HepG2 (cell line): Measurements from ENCODE around the gene RERE. TPM values are rescaled to one million over a fixed set of nuclear protein-coding genes. Genes with fewer than 3 reads are reported as not detected.

Source experiments
- ELF3 ChIP-seq: IDR thresholded peaks from 2 replicates; pipeline ENCODE4 v1.6.1; 2016; ENCODE audit warnings: missing genetic modification reagents, missing compliant biosample characterization
- HNF4G ChIP-seq, 2 experiments: sonication (generic) in 1 of 2; formaldehyde crosslinking in 1 of 2; IDR thresholded peaks; 2 replicates each; pipeline versions ENCODE4 v1.4.0 to v1.6.1; 2011 to 2020; ENCODE audit warnings: borderline replicate concordance in 2 of 2, low read depth in 2 of 2, mild to moderate bottlenecking in 2 of 2, low read length in 1 of 2, missing genetic modification reagents in 1 of 2, moderate library complexity in 1 of 2
- KLF6 ChIP-seq: IDR thresholded peaks from 2 replicates; pipeline ENCODE4 v1.8.0; 2016; ENCODE audit warnings: missing biosample characterization, missing genetic modification reagents
- ONECUT2 ChIP-seq: sonication (generic); formaldehyde crosslinking; IDR thresholded peaks from 2 replicates; pipeline ENCODE4 v1.4.0; 2020; ENCODE audit warnings: missing genetic modification reagents
- RCOR2 ChIP-seq: IDR thresholded peaks from 2 replicates; pipeline ENCODE4 v1.6.1; 2016; ENCODE audit warnings: missing biosample characterization, missing genetic modification reagents
- SP5 ChIP-seq: IDR thresholded peaks from 2 replicates; pipeline ENCODE4 v1.6.1; 2016; ENCODE audit warnings: low read depth, borderline replicate concordance
- ZBTB21 ChIP-seq: sonication (generic); formaldehyde crosslinking; IDR thresholded peaks from 2 replicates; pipeline ENCODE4 v1.4.0; 2020; ENCODE audit warnings: missing genetic modification reagents
- ZC3H13 ChIP-seq: sonication (generic); formaldehyde crosslinking; IDR thresholded peaks from 2 replicates; pipeline ENCODE4 v1.8.1; 2023; ENCODE audit warnings: mild to moderate bottlenecking, missing genetic modification reagents, moderate library complexity
- polyA plus RNA-seq, 8 experiments: library from polyadenylated mRNA; depleted of rRNA in 3 of 8; stranded (reverse) in 7 of 8; unstranded in 1 of 8; fragments of >200 nt; fragmentation: Illumina TruSeq in 4 of 8; extraction: Trizol in 4 of 8; gene quantifications; 2 replicates each; pipeline versions ENCODE4 v1.2.1 to v1.2.3, GENCODE V29; 2011 to 2016; ENCODE audit warnings: low read depth in 4 of 8, missing spikeins in 1 of 8, mixed read lengths in 1 of 8; ENCODE audit not compliant: insufficient read depth in 1 of 8
- total RNA-seq, 5 experiments: library from RNA; depleted of rRNA; stranded (reverse); fragments of >200 nt; fragmentation: Illumina TruSeq; extraction: Trizol; gene quantifications; 2 replicates each; pipeline ENCODE4 v1.2.3, GENCODE V29; 2016; ENCODE audit warnings: low read depth in 1 of 5
- TF ChIP-seq, protein P1 (sequence below): IDR thresholded peaks from 2 replicates; pipeline ENCODE4 v1.6.1; 2016; ENCODE audit warnings: low read depth, missing genetic modification reagents, missing compliant biosample characterization
- TF ChIP-seq, protein P2 (sequence below): sonication (generic); formaldehyde crosslinking; IDR thresholded peaks from 2 replicates; pipeline ENCODE4 v1.4.0; 2020; ENCODE audit warnings: mild to moderate bottlenecking, missing genetic modification reagents, borderline replicate concordance
- TF ChIP-seq, protein P3 (sequence below): sonication (generic); formaldehyde crosslinking; IDR thresholded peaks from 2 replicates; pipeline ENCODE4 v1.4.0; 2020; ENCODE audit warnings: missing genetic modification reagents
- TF ChIP-seq, protein P4 (sequence below): sonication (generic); formaldehyde crosslinking; IDR thresholded peaks from 2 replicates; pipeline ENCODE4 v1.8.0; 2022; ENCODE audit warnings: missing genetic modification reagents, mild to moderate bottlenecking, moderate library complexity, borderline replicate concordance
- TF ChIP-seq, protein P5 (sequence below): IDR thresholded peaks from 2 replicates; pipeline ENCODE4 v1.6.1; 2012; ENCODE audit warnings: low read depth, low read length, improper control_type of control experiment

Gene RERE
- total and polyA plus RNA-seq, 2 of the 13 experiments (the other 11 are each of a cell fraction or from before 2014, with no cell fraction given): 18.3 to 21.9 TPM

DNA sequence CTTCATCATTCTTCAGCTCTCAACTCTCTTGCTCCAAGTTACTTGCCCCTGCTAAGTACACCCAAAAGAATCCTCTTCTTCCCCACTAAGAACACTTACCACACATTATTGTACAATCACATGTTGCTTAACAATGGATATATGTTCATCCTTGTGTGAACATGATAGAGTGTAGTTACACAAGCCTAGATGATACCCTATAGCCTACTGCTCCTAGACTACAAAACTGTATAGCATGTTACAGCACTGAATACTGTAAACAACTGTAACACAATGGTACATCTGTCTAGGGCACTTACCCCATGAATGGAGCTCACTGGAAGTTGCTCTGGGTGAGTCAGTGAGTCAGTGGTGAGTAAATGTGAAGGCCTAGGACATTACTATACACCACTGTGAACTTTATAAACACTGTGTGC is 77.4 kb downstream of the RERE start (continued):
- TF ChIP-seq, protein P1, sequence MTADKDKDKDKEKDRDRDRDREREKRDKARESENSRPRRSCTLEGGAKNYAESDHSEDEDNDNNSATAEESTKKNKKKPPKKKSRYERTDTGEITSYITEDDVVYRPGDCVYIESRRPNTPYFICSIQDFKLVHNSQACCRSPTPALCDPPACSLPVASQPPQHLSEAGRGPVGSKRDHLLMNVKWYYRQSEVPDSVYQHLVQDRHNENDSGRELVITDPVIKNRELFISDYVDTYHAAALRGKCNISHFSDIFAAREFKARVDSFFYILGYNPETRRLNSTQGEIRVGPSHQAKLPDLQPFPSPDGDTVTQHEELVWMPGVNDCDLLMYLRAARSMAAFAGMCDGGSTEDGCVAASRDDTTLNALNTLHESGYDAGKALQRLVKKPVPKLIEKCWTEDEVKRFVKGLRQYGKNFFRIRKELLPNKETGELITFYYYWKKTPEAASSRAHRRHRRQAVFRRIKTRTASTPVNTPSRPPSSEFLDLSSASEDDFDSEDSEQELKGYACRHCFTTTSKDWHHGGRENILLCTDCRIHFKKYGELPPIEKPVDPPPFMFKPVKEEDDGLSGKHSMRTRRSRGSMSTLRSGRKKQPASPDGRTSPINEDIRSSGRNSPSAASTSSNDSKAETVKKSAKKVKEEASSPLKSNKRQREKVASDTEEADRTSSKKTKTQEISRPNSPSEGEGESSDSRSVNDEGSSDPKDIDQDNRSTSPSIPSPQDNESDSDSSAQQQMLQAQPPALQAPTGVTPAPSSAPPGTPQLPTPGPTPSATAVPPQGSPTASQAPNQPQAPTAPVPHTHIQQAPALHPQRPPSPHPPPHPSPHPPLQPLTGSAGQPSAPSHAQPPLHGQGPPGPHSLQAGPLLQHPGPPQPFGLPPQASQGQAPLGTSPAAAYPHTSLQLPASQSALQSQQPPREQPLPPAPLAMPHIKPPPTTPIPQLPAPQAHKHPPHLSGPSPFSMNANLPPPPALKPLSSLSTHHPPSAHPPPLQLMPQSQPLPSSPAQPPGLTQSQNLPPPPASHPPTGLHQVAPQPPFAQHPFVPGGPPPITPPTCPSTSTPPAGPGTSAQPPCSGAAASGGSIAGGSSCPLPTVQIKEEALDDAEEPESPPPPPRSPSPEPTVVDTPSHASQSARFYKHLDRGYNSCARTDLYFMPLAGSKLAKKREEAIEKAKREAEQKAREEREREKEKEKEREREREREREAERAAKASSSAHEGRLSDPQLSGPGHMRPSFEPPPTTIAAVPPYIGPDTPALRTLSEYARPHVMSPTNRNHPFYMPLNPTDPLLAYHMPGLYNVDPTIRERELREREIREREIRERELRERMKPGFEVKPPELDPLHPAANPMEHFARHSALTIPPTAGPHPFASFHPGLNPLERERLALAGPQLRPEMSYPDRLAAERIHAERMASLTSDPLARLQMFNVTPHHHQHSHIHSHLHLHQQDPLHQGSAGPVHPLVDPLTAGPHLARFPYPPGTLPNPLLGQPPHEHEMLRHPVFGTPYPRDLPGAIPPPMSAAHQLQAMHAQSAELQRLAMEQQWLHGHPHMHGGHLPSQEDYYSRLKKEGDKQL (CRISPR knock-in tag): peak; percentile 52; the same call in 1 of the 2 replicates
- TF ChIP-seq ONECUT2 (CRISPR knock-in tag): peak; percentile 27; the same call in 1 of the 2 replicates
- peak; percentile 43 for TF ChIP-seq KLF6 (CRISPR knock-in tag)
- no peak for TF ChIP-seq HNF4G (IDR thresholded peaks at IDR 0.05; ENCODE audit: borderline replicate concordance, low read depth, low read length)
- no peak for TF ChIP-seq HNF4G (CRISPR knock-in tag; IDR thresholded peaks at IDR 0.05; ENCODE audit: borderline replicate concordance, low read depth)
- TF ChIP-seq ZC3H13: no peak
- TF ChIP-seq ZBTB21 (CRISPR knock-in tag): 0 out of 2 replicates have a peak, but pooled peaks have one; percentile 39
- TF ChIP-seq, protein P2, sequence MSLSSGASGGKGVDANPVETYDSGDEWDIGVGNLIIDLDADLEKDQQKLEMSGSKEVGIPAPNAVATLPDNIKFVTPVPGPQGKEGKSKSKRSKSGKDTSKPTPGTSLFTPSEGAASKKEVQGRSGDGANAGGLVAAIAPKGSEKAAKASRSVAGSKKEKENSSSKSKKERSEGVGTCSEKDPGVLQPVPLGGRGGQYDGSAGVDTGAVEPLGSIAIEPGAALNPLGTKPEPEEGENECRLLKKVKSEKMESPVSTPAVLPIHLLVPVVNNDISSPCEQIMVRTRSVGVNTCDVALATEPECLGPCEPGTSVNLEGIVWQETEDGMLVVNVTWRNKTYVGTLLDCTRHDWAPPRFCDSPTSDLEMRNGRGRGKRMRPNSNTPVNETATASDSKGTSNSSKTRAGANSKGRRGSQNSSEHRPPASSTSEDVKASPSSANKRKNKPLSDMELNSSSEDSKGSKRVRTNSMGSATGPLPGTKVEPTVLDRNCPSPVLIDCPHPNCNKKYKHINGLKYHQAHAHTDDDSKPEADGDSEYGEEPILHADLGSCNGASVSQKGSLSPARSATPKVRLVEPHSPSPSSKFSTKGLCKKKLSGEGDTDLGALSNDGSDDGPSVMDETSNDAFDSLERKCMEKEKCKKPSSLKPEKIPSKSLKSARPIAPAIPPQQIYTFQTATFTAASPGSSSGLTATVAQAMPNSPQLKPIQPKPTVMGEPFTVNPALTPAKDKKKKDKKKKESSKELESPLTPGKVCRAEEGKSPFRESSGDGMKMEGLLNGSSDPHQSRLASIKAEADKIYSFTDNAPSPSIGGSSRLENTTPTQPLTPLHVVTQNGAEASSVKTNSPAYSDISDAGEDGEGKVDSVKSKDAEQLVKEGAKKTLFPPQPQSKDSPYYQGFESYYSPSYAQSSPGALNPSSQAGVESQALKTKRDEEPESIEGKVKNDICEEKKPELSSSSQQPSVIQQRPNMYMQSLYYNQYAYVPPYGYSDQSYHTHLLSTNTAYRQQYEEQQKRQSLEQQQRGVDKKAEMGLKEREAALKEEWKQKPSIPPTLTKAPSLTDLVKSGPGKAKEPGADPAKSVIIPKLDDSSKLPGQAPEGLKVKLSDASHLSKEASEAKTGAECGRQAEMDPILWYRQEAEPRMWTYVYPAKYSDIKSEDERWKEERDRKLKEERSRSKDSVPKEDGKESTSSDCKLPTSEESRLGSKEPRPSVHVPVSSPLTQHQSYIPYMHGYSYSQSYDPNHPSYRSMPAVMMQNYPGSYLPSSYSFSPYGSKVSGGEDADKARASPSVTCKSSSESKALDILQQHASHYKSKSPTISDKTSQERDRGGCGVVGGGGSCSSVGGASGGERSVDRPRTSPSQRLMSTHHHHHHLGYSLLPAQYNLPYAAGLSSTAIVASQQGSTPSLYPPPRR (CRISPR knock-in tag): peak; percentile 78
- TF ChIP-seq, protein P3, sequence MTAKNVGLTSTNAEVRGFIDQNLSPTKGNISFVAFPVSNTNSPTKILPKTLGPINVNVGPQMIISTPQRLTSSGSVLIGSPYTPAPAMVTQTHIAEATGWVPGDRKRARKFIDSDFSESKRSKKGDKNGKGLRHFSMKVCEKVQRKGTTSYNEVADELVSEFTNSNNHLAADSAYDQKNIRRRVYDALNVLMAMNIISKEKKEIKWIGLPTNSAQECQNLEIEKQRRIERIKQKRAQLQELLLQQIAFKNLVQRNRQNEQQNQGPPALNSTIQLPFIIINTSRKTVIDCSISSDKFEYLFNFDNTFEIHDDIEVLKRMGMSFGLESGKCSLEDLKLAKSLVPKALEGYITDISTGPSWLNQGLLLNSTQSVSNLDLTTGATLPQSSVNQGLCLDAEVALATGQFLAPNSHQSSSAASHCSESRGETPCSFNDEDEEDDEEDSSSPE (CRISPR knock-in tag): no peak
- TF ChIP-seq, protein P4, sequence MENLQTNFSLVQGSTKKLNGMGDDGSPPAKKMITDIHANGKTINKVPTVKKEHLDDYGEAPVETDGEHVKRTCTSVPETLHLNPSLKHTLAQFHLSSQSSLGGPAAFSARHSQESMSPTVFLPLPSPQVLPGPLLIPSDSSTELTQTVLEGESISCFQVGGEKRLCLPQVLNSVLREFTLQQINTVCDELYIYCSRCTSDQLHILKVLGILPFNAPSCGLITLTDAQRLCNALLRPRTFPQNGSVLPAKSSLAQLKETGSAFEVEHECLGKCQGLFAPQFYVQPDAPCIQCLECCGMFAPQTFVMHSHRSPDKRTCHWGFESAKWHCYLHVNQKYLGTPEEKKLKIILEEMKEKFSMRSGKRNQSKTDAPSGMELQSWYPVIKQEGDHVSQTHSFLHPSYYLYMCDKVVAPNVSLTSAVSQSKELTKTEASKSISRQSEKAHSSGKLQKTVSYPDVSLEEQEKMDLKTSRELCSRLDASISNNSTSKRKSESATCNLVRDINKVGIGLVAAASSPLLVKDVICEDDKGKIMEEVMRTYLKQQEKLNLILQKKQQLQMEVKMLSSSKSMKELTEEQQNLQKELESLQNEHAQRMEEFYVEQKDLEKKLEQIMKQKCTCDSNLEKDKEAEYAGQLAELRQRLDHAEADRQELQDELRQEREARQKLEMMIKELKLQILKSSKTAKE (CRISPR knock-in tag): peak; percentile 66; the same call in 1 of the 2 replicates
- peak; percentile 75; the same call in 1 of the 2 replicates for TF ChIP-seq RCOR2
- TF ChIP-seq ELF3: peak; percentile 78
- TF ChIP-seq, protein P5, sequence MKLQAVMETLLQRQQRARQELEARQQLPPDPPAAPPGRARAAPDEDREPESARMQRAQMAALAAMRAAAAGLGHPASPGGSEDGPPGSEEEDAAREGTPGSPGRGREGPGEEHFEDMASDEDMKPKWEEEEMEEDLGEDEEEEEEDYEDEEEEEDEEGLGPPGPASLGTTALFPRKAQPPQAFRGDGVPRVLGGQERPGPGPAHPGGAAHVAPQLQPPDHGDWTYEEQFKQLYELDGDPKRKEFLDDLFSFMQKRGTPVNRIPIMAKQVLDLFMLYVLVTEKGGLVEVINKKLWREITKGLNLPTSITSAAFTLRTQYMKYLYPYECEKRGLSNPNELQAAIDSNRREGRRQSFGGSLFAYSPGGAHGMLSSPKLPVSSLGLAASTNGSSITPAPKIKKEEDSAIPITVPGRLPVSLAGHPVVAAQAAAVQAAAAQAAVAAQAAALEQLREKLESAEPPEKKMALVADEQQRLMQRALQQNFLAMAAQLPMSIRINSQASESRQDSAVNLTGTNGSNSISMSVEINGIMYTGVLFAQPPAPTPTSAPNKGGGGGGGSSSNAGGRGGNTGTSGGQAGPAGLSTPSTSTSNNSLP: peak; percentile 91
- no peak for TF ChIP-seq SP5 (CRISPR knock-in tag)
